K562 (cell line): ENCODE data around the gene ATXN1. TPM values are rescaled to one million over a fixed set of nuclear protein-coding genes. Genes with fewer than 3 reads are reported as not detected.

Source experiments
- COPS2 ChIP-seq: fragments of 450-650 bp; conservative IDR thresholded peaks from 2 replicates; pipeline ENCODE4 v1.6.1; 2016; ENCODE audit warnings: mild to moderate bottlenecking, moderate library complexity
- DDX20 ChIP-seq: fragments of 450-650 bp; IDR thresholded peaks from 2 replicates; pipeline ENCODE4 v1.6.1; 2016; ENCODE audit warnings: missing genetic modification characterization, low read depth, mild to moderate bottlenecking, missing compliant biosample characterization, moderate library complexity
- ETS1 ChIP-seq: conservative IDR thresholded peaks from 2 replicates; pipeline ENCODE4 v1.6.1; 2011; ENCODE audit warnings: low read depth, mild to moderate bottlenecking, low read length; ENCODE audit not compliant: control insufficient read depth
- HNRNPLL ChIP-seq: fragments of 200-400 bp; formaldehyde crosslinking; IDR thresholded peaks from 2 replicates; pipeline ENCODE4 v1.6.1; 2017; ENCODE audit warnings: low read length, low read depth, mild to moderate bottlenecking; ENCODE audit not compliant: poor library complexity, severe bottlenecking
- JUND ChIP-seq, 2 experiments: IDR thresholded peaks; 2 replicates in 1 of 2; 3 replicates in 1 of 2; pipeline ENCODE4 v1.6.1; 2011; ENCODE audit warnings: borderline replicate concordance in 2 of 2, low read depth in 2 of 2, low read length in 2 of 2, improper control_type of control experiment in 1 of 2, missing biosample characterization in 1 of 2, missing genetic modification characterization in 1 of 2, missing genetic modification reagents in 1 of 2
- POLR2AphosphoS2 ChIP-seq: IDR thresholded peaks from 2 replicates; pipeline ENCODE4 v1.6.1; 2012; ENCODE audit warnings: low read length, improper control_type of control experiment
- SAFB ChIP-seq: fragments of 200-400 bp; formaldehyde crosslinking; IDR thresholded peaks from 2 replicates; pipeline ENCODE4 v1.6.1; 2017; ENCODE audit warnings: low read depth, low read length, borderline replicate concordance
- TCF3 ChIP-seq: sonication (generic); formaldehyde crosslinking; IDR thresholded peaks from 2 replicates; pipeline ENCODE4 v1.4.0; 2020; ENCODE audit warnings: mild to moderate bottlenecking, missing genetic modification reagents
- ZBTB1 ChIP-seq: sonication (generic); formaldehyde crosslinking; IDR thresholded peaks from 2 replicates; pipeline ENCODE4 v1.8.1; 2023; ENCODE audit warnings: missing genetic modification reagents, low read depth, mild to moderate bottlenecking, borderline replicate concordance
- ZKSCAN8 ChIP-seq: fragments of 200-800 bp; sonication (Bioruptor generic); IDR thresholded peaks from 2 replicates; pipeline ENCODE4 v1.6.1; 2016; ENCODE audit warnings: missing genetic modification characterization, missing compliant biosample characterization
- polyA plus RNA-seq, 8 experiments: library from polyadenylated mRNA; depleted of rRNA in 4 of 8; stranded (reverse) in 5 of 8; unstranded in 3 of 8; fragments of >200 nt; fragmentation: Nextera tagmentation in 2 of 8; fragmentation: Illumina TruSeq in 1 of 8; extraction: Ambion mirVana in 2 of 8; extraction: Trizol in 1 of 8; gene quantifications; 2 replicates each; pipeline versions ENCODE4 v1.2.1 to v1.2.3, GENCODE V29; 2011 to 2014; ENCODE audit warnings: inconsistent platforms in 1 of 8, missing spikeins in 1 of 8
- total RNA-seq, 7 experiments: library from RNA; depleted of rRNA in 6 of 7; stranded (reverse); fragments of >200 nt in 6 of 7; fragmentation: Illumina TruSeq in 2 of 7; extraction: Trizol in 2 of 7; gene quantifications; 2 replicates each; pipeline versions ENCODE4 v1.2.1 to v1.2.3, GENCODE V29; 2011 to 2021; ENCODE audit warnings: low replicate concordance in 1 of 7
- TF ChIP-seq, protein P1 (sequence below), 2 experiments: fragments of 450-650 bp in 1 of 2; sonication (generic) in 1 of 2; formaldehyde crosslinking in 1 of 2; IDR thresholded peaks; 2 replicates each; pipeline versions ENCODE4 v1.7.1 to v1.9.0; 2016 to 2022; ENCODE audit warnings: inconsistent platforms in 1 of 2, mild to moderate bottlenecking in 1 of 2, missing genetic modification reagents in 1 of 2
- TF ChIP-seq, protein P2 (sequence below): sonication (generic); IDR thresholded peaks from 2 replicates; pipeline ENCODE4 v1.6.1; 2016

Gene ATXN1
- total and polyA plus RNA-seq, 9 of the 15 experiments (the other 6 are each of a cell fraction or from before 2014, with no cell fraction given): under 0.01 to 1.2 (median 0.58) TPM

GRCh38 chr6:16322666-16323312, 438.5 kb downstream of the ATXN1 start (continued):
- TF ChIP-seq, protein P1, sequence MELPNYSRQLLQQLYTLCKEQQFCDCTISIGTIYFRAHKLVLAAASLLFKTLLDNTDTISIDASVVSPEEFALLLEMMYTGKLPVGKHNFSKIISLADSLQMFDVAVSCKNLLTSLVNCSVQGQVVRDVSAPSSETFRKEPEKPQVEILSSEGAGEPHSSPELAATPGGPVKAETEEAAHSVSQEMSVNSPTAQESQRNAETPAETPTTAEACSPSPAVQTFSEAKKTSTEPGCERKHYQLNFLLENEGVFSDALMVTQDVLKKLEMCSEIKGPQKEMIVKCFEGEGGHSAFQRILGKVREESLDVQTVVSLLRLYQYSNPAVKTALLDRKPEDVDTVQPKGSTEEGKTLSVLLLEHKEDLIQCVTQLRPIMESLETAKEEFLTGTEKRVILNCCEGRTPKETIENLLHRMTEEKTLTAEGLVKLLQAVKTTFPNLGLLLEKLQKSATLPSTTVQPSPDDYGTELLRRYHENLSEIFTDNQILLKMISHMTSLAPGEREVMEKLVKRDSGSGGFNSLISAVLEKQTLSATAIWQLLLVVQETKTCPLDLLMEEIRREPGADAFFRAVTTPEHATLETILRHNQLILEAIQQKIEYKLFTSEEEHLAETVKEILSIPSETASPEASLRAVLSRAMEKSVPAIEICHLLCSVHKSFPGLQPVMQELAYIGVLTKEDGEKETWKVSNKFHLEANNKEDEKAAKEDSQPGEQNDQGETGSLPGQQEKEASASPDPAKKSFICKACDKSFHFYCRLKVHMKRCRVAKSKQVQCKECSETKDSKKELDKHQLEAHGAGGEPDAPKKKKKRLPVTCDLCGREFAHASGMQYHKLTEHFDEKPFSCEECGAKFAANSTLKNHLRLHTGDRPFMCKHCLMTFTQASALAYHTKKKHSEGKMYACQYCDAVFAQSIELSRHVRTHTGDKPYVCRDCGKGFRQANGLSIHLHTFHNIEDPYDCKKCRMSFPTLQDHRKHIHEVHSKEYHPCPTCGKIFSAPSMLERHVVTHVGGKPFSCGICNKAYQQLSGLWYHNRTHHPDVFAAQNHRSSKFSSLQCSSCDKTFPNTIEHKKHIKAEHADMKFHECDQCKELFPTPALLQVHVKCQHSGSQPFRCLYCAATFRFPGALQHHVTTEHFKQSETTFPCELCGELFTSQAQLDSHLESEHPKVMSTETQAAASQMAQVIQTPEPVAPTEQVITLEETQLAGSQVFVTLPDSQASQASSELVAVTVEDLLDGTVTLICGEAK (IDR thresholded peaks at IDR 0.05): peak; percentile 58
- TF ChIP-seq, protein P1 (CRISPR knock-in tag; IDR thresholded peaks at IDR 0.05): no peak
- TF ChIP-seq, protein P2, sequence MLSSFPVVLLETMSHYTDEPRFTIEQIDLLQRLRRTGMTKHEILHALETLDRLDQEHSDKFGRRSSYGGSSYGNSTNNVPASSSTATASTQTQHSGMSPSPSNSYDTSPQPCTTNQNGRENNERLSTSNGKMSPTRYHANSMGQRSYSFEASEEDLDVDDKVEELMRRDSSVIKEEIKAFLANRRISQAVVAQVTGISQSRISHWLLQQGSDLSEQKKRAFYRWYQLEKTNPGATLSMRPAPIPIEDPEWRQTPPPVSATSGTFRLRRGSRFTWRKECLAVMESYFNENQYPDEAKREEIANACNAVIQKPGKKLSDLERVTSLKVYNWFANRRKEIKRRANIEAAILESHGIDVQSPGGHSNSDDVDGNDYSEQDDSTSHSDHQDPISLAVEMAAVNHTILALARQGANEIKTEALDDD: peak; percentile 34; the same call in 1 of the 2 replicates
- no peak for TF ChIP-seq DDX20 (tag)
- TF ChIP-seq SAFB: no peak
- peak; percentile 34; the same call in 1 of the 2 replicates for TF ChIP-seq TCF3 (CRISPR knock-in tag)
- no peak for TF ChIP-seq POLR2AphosphoS2
- TF ChIP-seq ETS1: no peak
- no peak for TF ChIP-seq HNRNPLL
- TF ChIP-seq COPS2: no peak
- TF ChIP-seq ZKSCAN8 (CRISPR knock-in tag): no peak
- TF ChIP-seq ZBTB1 (CRISPR knock-in tag): peak; percentile 11; the same call in 1 of the 2 replicates
- TF ChIP-seq JUND (IDR thresholded peaks at IDR 0.05; ENCODE audit: borderline replicate concordance, low read depth, low read length): peak; percentile 98
- TF ChIP-seq JUND (tag; IDR thresholded peaks at IDR 0.05; ENCODE audit: borderline replicate concordance, low read depth, low read length): peak; percentile 98
